ENCODE measurements around the gene TMED10. TPM values are rescaled to one million over a fixed set of nuclear protein-coding genes. Genes with fewer than 3 reads are reported as not detected.

The TMED10 gene
- total RNA-seq, 1 donor from 2014 or later = 361 TPM

GRCh38 chr14:75170772-75171171 lies 5.6 kb downstream of the TMED10 start:
- no peaks in the 10 kb centered on the region for H3K36me3 Mint-ChIP-seq (ENCODE audit: low read depth)
- no peak for DNase-seq (ENCODE audit: low spot score)
- no peak overlapping the region for H3K4me3 Mint-ChIP-seq (ENCODE audit: unreplicated experiment)
- peak overlapping the region; percentile 27 for H3K27ac Mint-ChIP-seq (ENCODE audit: unreplicated experiment)
- TF ChIP-seq CTCF (IDR thresholded peaks at IDR 0.05) = no peak
- no peaks in the 10 kb centered on the region for H3K9me3 Mint-ChIP-seq (ENCODE audit: low read depth)
- H3K27me3 Mint-ChIP-seq (ENCODE audit: low read depth) = no peaks in the 10 kb centered on the region
- peaks cover 63% of the 10 kb centered on the region for H3K4me1 Mint-ChIP-seq (ENCODE audit: low read depth)

GRCh38 chr14:75168586-75169335 lies 7.7 kb downstream of the TMED10 start:
- no peak overlapping the region for H3K4me3 Mint-ChIP-seq (ENCODE audit: unreplicated experiment)
- no peaks in the 10 kb centered on the region for H3K36me3 Mint-ChIP-seq (ENCODE audit: low read depth)
- H3K27ac Mint-ChIP-seq (ENCODE audit: unreplicated experiment) = no peak overlapping the region
- H3K27me3 Mint-ChIP-seq (ENCODE audit: low read depth) = no peaks in the 10 kb centered on the region
- DNase-seq (ENCODE audit: low spot score) = no peak
- peaks cover 53% of the 10 kb centered on the region for H3K4me1 Mint-ChIP-seq (ENCODE audit: low read depth)
- no peak for TF ChIP-seq CTCF (IDR thresholded peaks at IDR 0.05)
- H3K9me3 Mint-ChIP-seq (ENCODE audit: low read depth) = no peaks in the 10 kb centered on the region

- Mint-ChIP-seq H3K9me3 (ENCODE audit: low read depth) (no peaks in the 10 kb centered on the region), H3K27me3 (ENCODE audit: low read depth) (no peaks in the 10 kb centered on the region), H3K36me3 (ENCODE audit: low read depth) (peaks cover 1% of the 10 kb centered on the region), H3K4me3 (ENCODE audit: unreplicated experiment) (no peak overlapping the region), H3K27ac (ENCODE audit: unreplicated experiment) (no peak overlapping the region), H3K4me1 (ENCODE audit: low read depth) (peaks cover 52% of the 10 kb centered on the region)
- no peak for TF ChIP-seq CTCF (IDR thresholded peaks at IDR 0.05)
- DNase-seq (ENCODE audit: low spot score) = no peak
Measured at GRCh38 chr14:75167325-75167724, 9.1 kb downstream of the TMED10 start.

GRCh38 chr14:75165586-75166391 lies 10.6 kb downstream of the TMED10 start:
- no peaks in the 10 kb centered on the region for H3K9me3 Mint-ChIP-seq (ENCODE audit: low read depth)
- peaks cover 53% of the 10 kb centered on the region for H3K4me1 Mint-ChIP-seq (ENCODE audit: low read depth)
- no peak for TF ChIP-seq CTCF (IDR thresholded peaks at IDR 0.05)
- no peak for DNase-seq (ENCODE audit: low spot score)
- no peak overlapping the region for H3K4me3 Mint-ChIP-seq (ENCODE audit: unreplicated experiment)
- no peaks in the 10 kb centered on the region for H3K27me3 Mint-ChIP-seq (ENCODE audit: low read depth)
- peaks cover 1% of the 10 kb centered on the region for H3K36me3 Mint-ChIP-seq (ENCODE audit: low read depth)
- peak overlapping the region; percentile 68 for H3K27ac Mint-ChIP-seq (ENCODE audit: unreplicated experiment)

GRCh38 chr14:75164809-75165208 lies 11.6 kb downstream of the TMED10 start:
- DNase-seq (ENCODE audit: low spot score) = no peak
- Mint-ChIP-seq H3K9me3 (ENCODE audit: low read depth) (no peaks in the 10 kb centered on the region), H3K4me3 (ENCODE audit: unreplicated experiment) (no peak overlapping the region), H3K4me1 (ENCODE audit: low read depth) (peaks cover 47% of the 10 kb centered on the region), H3K36me3 (ENCODE audit: low read depth) (peaks cover 1% of the 10 kb centered on the region), H3K27me3 (ENCODE audit: low read depth) (no peaks in the 10 kb centered on the region), H3K27ac (ENCODE audit: unreplicated experiment) (no peak overlapping the region)
- TF ChIP-seq CTCF (IDR thresholded peaks at IDR 0.05) = no peak
